C4-2B (cell line): Measurements from ENCODE around the gene UBE2V1.

Source experiments
- ZFX ChIP-seq: fragments of 450-650 bp; IDR thresholded peaks from 2 replicates; pipeline ENCODE4 v1.6.1; 2017
- TF ChIP-seq, protein P1 (sequence below): fragments of 450-650 bp; conservative IDR thresholded peaks from 2 replicates; pipeline ENCODE4 v1.5.1; 2017; ENCODE audit warnings: mild to moderate bottlenecking

DNA sequence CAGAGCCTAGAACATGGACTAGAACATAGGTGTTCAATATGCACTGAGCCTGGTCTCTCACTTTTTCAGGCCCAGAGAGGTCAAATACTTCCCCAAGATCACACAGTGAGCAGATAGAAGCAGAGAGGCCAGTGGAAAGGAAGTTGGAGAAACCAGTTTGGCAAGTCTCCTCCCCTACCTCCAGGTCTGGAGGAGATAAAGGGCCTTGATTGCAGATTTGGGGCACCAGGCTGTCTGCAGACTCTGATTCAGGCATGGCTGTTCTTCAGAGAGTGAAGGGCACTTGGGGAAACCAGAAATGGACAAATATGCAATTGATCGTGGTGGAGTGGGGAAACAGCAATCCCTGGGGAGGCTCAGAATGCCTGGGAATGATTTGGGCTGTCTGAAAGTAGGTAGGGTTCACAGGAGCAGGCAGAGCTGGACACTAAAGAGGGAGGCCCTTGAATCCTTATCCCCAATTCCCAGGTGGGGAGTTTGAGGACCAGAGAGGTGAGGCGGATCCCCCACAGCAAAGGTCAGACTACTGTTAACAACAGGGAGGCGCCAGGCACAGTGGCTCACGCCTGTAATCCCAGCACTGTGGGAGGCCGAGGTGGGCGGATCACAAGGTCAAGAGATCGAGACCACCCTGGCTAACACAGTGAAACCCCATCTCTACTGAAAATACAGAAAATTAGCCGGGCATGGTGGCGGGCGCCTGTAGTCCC lies 38.2 kb upstream of the UBE2V1 start:
- TF ChIP-seq, protein P1, sequence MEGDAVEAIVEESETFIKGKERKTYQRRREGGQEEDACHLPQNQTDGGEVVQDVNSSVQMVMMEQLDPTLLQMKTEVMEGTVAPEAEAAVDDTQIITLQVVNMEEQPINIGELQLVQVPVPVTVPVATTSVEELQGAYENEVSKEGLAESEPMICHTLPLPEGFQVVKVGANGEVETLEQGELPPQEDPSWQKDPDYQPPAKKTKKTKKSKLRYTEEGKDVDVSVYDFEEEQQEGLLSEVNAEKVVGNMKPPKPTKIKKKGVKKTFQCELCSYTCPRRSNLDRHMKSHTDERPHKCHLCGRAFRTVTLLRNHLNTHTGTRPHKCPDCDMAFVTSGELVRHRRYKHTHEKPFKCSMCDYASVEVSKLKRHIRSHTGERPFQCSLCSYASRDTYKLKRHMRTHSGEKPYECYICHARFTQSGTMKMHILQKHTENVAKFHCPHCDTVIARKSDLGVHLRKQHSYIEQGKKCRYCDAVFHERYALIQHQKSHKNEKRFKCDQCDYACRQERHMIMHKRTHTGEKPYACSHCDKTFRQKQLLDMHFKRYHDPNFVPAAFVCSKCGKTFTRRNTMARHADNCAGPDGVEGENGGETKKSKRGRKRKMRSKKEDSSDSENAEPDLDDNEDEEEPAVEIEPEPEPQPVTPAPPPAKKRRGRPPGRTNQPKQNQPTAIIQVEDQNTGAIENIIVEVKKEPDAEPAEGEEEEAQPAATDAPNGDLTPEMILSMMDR = no peak
- TF ChIP-seq ZFX = no peak
